Endothelial cell of umbilical vein (primary cell): ENCODE measurements around the gene PARS2. TPM values are rescaled to one million over a fixed set of nuclear protein-coding genes. Genes with fewer than 3 reads are reported as not detected.

Source experiments
- BruUV-seq: library from RNA; stranded (reverse); fragments of 400-500 nt; replicated peaks from 2 replicates; lab custom pipeline; 2021; lab: Mats Ljungman, UMichigan
- CTCF ChIA-PET: fragments of 300-600, 350-600 bp; sonication (Branson Sonifier 250); formaldehyde crosslinking; loops from one replicate; lab custom pipeline; 2021; ENCODE audit warnings: antibody characterized with exemption, inconsistent platforms; lab: Charles Lee
- POLR2A ChIA-PET: fragments of 300-600, 350-600 bp; sonication (Branson Sonifier 250); formaldehyde crosslinking; loops from one replicate; lab custom pipeline; 2021; ENCODE audit warnings: antibody characterized with exemption, inconsistent platforms; lab: Charles Lee
- DNase-seq: peaks from one replicate; pipeline ENCODE4 v3.0.0-alpha.2; 2011; ENCODE audit warnings: low read depth, low spot score
- FAIRE-seq: peaks from 2 replicates; lab custom pipeline; 2011; peaks lifted over from hg19 to GRCh38; lab: Jason Lieb, UNC
- H2AFZ ChIP-seq: 2 replicates; pipeline ENCODE4 v1.6.0; 2012; ENCODE audit warnings: low read depth, low read length, control low read depth, inconsistent platforms
- H3K27ac ChIP-seq: 2 replicates; pipeline ENCODE4 v1.5.1; 2011; ENCODE audit warnings: low read depth, mild to moderate bottlenecking, control low read depth, low read length, moderate library complexity; ENCODE audit not compliant: insufficient read depth
- H3K27me3 ChIP-seq, 2 experiments: 2 replicates each; pipeline versions ENCODE4 v1.6.0 to v1.6.1; 2011; ENCODE audit warnings: low read length in 2 of 2, mixed read lengths in 1 of 2; ENCODE audit not compliant: control insufficient read depth in 2 of 2, insufficient read depth in 2 of 2
- H3K36me3 ChIP-seq, 2 experiments: 2 replicates in 1 of 2; 3 replicates in 1 of 2; pipeline ENCODE4 v1.5.1; 2011; ENCODE audit warnings: low read length in 2 of 2, mild to moderate bottlenecking in 1 of 2, moderate library complexity in 1 of 2; ENCODE audit not compliant: control insufficient read depth in 2 of 2, insufficient read depth in 2 of 2; ENCODE audit errors: extremely low read depth in 1 of 2
- H3K4me1 ChIP-seq: 3 replicates; pipeline ENCODE4 v1.5.1; 2011; ENCODE audit warnings: mild to moderate bottlenecking, low read length; ENCODE audit not compliant: control insufficient read depth, insufficient read depth; ENCODE audit errors: extremely low read depth
- H3K4me2 ChIP-seq: 2 replicates; pipeline ENCODE4 v1.6.1; 2011; ENCODE audit warnings: low read length, control low read depth, mixed read lengths; ENCODE audit not compliant: insufficient read depth
- H3K4me3 ChIP-seq, 3 experiments: fragments of 200-600 bp in 1 of 3; sonication (generic), shearing (Covaris generic) in 1 of 3; replicated peaks in 1 of 3; 2 replicates each; pipeline ENCODE4 v1.5.1; 2011 to 2016; ENCODE audit warnings: control low read depth in 3 of 3, low read length in 3 of 3, mild to moderate bottlenecking in 2 of 3, inconsistent platforms in 1 of 3, low read depth in 1 of 3, moderate library complexity in 1 of 3; ENCODE audit not compliant: insufficient read depth in 1 of 3
- H3K79me2 ChIP-seq: 2 replicates; pipeline ENCODE4 v1.6.0; 2012; ENCODE audit warnings: low read length, inconsistent platforms; ENCODE audit not compliant: control insufficient read depth, insufficient read depth
- H3K9ac ChIP-seq: replicated peaks from 2 replicates; pipeline ENCODE3; 2011; ENCODE audit warnings: low read length, control low read depth; ENCODE audit not compliant: insufficient read depth; ENCODE audit errors: extremely low read depth
- H3K9me1 ChIP-seq: replicated peaks from 3 replicates; pipeline ENCODE4 v1.6.0; 2011; ENCODE audit warnings: mild to moderate bottlenecking, low read length; ENCODE audit not compliant: control insufficient read depth, insufficient read depth; ENCODE audit errors: extremely low read depth
- H3K9me3 ChIP-seq: replicated peaks from 2 replicates; pipeline ENCODE4 v1.5.1; 2012; ENCODE audit warnings: low read length, inconsistent platforms; ENCODE audit not compliant: control insufficient read depth, insufficient read depth
- H4K20me1 ChIP-seq: replicated peaks from 2 replicates; pipeline ENCODE3; 2011; ENCODE audit warnings: mild to moderate bottlenecking, low read length; ENCODE audit not compliant: control insufficient read depth, insufficient read depth; ENCODE audit errors: extremely low read depth
- CTCF ChIP-seq, 2 donors: IDR thresholded peaks; 1 replicate in 1 of 2; 2 replicates in 1 of 2; pipeline ENCODE4 v1.5.1; 2011; ENCODE audit warnings: low read length in 2 of 2, mild to moderate bottlenecking in 2 of 2, moderate library complexity in 2 of 2, control low read depth in 1 of 2, inconsistent platforms in 1 of 2, low read depth in 1 of 2; ENCODE audit not compliant: insufficient read depth in 1 of 2; ENCODE audit errors: extremely low read depth in 1 of 2
- EZH2 ChIP-seq: IDR thresholded peaks from 2 replicates; pipeline ENCODE4 v1.6.1; 2012; ENCODE audit warnings: borderline replicate concordance, low read depth, mild to moderate bottlenecking, moderate library complexity, low read length, inconsistent platforms; ENCODE audit not compliant: severe bottlenecking
- FOS ChIP-seq: IDR thresholded peaks from 2 replicates; pipeline ENCODE4 v1.6.1; 2011; ENCODE audit warnings: mild to moderate bottlenecking, low read length, moderate library complexity, borderline replicate concordance; ENCODE audit not compliant: insufficient read depth
- GATA2 ChIP-seq: IDR thresholded peaks from 2 replicates; pipeline ENCODE4 v1.7.0; 2011; ENCODE audit warnings: low read depth, mild to moderate bottlenecking, moderate library complexity, mixed read lengths, low read length; ENCODE audit not compliant: insufficient read length, insufficient read depth
- JUN ChIP-seq: IDR thresholded peaks from 2 replicates; pipeline ENCODE4 v1.6.1; 2011; ENCODE audit warnings: borderline replicate concordance, low read depth; ENCODE audit not compliant: insufficient read length, insufficient read depth
- MAX ChIP-seq: IDR thresholded peaks from 2 replicates; pipeline ENCODE4 v1.6.1; 2011; ENCODE audit not compliant: insufficient read depth, insufficient read length
- MYC ChIP-seq: IDR thresholded peaks from one replicate; pipeline ENCODE4 v1.6.1; 2011; ENCODE audit warnings: mild to moderate bottlenecking, low read depth, low read length
- POLR2A ChIP-seq: IDR thresholded peaks from 2 replicates; pipeline ENCODE4 v1.6.1; 2012; ENCODE audit warnings: low read depth, mild to moderate bottlenecking, control low read depth, low read length
- POLR2AphosphoS5 ChIP-seq: IDR thresholded peaks from 2 replicates; pipeline ENCODE4 v1.6.1; 2012; ENCODE audit warnings: low read depth, mild to moderate bottlenecking, control low read depth, low read length, moderate library complexity; ENCODE audit not compliant: insufficient read depth
- dilution Hi-C: fragments of 300-500 bp; cut with MboI; formaldehyde crosslinking; loops from one replicate; pipeline ENCODE4 v1.15.0; 2019; ENCODE audit warnings: low sequenced_read_pairs; ENCODE audit not compliant: extremely low pct_ligation_motif_present
- intact Hi-C: fragments of 100-400 bp; cut with micrococcal nuclease; formaldehyde crosslinking; loops from one replicate; pipeline ENCODE4 v1.10.0; 2022
- polyA plus RNA-seq, 4 experiments: library from polyadenylated mRNA; depleted of rRNA in 3 of 4; stranded (reverse) in 3 of 4; unstranded in 1 of 4; fragments of >200 nt; gene quantifications; 2 replicates each; pipeline versions ENCODE4 v1.2.1 to v1.2.3, GENCODE V29; 2011 to 2012; ENCODE audit warnings: missing spikeins in 1 of 4
- total RNA-seq: library from RNA; stranded (reverse); gene quantifications from 2 replicates; pipeline ENCODE4 v1.2.3, GENCODE V29; 2021

The PARS2 gene
- total and polyA plus RNA-seq, 2 donors (not counting 3 experiments of a cell fraction or from before 2014, with no cell fraction given) = 2.0 to 3.8 TPM

- no peaks in the 10 kb centered on the region for H3K79me2 ChIP-seq
- DNase-seq = no peak
- POLR2A ChIA-PET = no interaction called here
- no peaks in the 10 kb centered on the region for H3K9me1 ChIP-seq
- H3K4me1 ChIP-seq = no peaks in the 10 kb centered on the region
- H3K27me3 ChIP-seq = no peaks in the 10 kb centered on the region
- H3K27ac ChIP-seq = no peak overlapping the region
- H3K4me2 ChIP-seq = no peak overlapping the region
- dilution Hi-C loops = no loop called here
- no peaks in the 10 kb centered on the region for H4K20me1 ChIP-seq
- peaks cover 4 to 16% of the 10 kb centered on the region in 2 experiments for H3K36me3 ChIP-seq
- FAIRE-seq = no peak
- H2AFZ ChIP-seq = no peak overlapping the region
- TF ChIP-seq JUN (no peak), POLR2AphosphoS5 (no peak), MAX (no peak), EZH2 (no peak), POLR2A (no peak), MYC (no peak), GATA2 (no peak), CTCF (IDR thresholded peaks at IDR 0.05; ENCODE audit: extremely low read depth in 1 of 2, insufficient read depth in 1 of 2, low read depth in 1 of 2, low read length in 2 of 2) (no peak), FOS (no peak)
- CTCF ChIA-PET = interaction anchor here (1.4 to 1.7 kb wide), 3 partner anchors 10 to 18 kb away, joined by 3 to 5 read pairs (median 4); no protein-coding TSS in a partner anchor
- no peaks in the 10 kb centered on the region for H3K9me3 ChIP-seq
- no TSS peak for BruUV-seq
- H3K9ac ChIP-seq = no peak overlapping the region
- intact Hi-C loops = no loop called here
- H3K4me3 ChIP-seq = no peak overlapping the region
Observed at GRCh38 chr1:54744696-54745095, 19.6 kb downstream of the PARS2 start.
